Left hindlimb (tissue), 1 donor: ENCODE data around the gene STPG4.
"Not testable (repeated sequence)": the region's sequence is repeated elsewhere in the genome, so short reads cannot be mapped to it uniquely, and the experiment has no call there.

Experiments
- DNase-seq: peaks from one replicate; pipeline ENCODE4 v3.0.0-alpha.2; 2018

The STPG4 gene

DNA sequence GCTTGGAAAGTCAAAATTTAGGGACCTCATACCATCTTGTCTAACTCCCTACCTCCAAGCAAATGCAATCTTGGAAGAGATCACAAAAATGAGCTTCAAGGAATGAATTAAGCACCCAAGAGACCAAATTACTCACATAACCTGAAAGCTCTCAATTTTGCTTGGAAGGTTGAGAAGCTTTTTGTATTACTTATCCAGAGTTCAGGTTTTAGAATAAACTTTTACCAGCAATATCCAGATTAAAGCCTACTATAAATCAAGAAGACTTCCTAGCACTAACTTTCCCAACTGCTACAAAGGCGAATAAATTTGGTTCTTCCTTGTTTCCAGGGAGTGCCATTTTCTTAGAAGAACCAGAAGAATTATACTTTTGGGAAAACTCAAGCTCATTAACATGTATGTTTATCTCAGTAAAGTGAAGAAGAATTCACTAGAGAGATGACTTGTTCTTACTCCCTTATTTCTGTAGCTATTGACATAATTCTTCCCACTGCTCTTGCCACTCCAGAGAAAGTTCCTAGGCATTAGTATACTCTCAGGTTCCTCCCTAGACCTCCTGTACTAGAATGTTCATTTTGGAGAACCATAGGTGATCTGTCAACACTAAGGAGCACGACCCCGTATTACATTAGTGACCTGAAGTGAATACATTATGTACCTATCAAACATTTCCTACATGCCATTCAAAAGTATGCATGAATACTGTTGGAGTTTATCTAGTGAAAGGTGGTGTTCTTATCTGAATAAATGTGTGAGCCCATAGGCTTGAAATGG, 18.0 kb upstream of the STPG4 start:
- no peak for DNase-seq

GRCh38 chr2:47172156-47172921, 17.2 kb upstream of the STPG4 start:
- no peak for DNase-seq

- DNase-seq, result no peak
Observed at GRCh38 chr2:47169784-47170183, 14.7 kb upstream of the STPG4 start.

DNA sequence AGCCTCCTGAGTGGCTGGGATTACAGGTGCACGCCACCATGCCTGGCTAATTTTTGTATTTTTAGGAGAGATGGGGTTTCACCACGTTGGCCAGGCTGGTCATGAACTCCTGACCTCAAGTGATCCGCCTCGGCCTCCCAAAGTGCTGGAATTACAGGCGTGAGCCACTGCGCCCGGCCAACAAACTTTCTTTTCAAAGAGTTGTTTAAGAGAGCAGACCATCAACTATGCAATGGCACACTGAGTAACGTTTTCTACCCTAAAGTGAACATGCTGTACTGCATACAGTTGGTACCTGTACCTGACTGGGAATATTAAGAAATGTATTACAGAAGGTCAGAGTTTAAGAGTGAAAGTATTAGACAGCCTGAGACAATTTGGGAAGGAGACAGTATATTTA, 13.8 kb upstream of the STPG4 start:
- not testable (repeated sequence) for DNase-seq

DNA sequence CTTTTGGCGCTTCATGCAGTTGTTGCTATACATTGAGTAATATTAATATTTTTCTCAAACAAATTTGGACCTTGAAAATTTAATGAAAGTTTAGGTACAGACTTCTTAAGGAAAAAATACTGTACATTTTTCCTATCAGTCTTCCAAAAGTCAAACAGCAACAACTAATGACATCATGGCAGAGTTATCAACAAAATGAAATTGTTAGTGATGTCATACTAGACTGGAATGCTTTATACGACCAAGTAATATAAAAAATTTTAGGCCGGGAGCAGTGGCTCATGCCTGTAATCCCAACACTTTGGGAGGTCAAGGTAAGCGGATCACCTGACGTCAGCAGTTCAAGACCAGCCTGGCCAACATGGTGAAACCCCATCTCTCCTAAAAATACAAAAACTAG, 12.0 kb upstream of the STPG4 start:
- DNase-seq, result no peak

DNA sequence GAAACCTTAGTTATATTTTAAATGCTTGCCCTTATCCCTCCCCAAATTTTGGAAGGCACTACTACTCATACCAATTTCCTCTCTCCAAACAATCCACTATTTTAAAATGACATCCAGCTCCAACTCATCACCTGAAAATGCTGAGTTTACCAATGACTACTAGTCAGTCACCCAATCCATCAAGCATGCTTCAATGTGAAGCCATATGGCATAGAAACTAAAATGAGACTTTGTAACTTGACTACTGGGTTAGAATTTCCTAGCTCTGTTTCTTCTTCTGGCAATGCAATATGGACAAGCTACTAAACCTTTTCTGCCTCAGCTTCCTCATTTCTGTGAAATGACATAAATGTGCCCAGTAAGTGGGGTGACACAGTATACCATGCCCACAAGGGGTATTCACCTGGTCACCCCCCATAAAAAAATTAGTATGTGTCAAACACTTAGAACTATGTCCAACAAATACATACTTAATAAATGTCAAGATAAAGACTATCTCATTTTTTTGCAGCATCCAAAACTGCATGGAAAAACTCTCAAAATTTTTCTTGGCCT, 10.0 kb upstream of the STPG4 start:
- DNase-seq, result no peak

DNA sequence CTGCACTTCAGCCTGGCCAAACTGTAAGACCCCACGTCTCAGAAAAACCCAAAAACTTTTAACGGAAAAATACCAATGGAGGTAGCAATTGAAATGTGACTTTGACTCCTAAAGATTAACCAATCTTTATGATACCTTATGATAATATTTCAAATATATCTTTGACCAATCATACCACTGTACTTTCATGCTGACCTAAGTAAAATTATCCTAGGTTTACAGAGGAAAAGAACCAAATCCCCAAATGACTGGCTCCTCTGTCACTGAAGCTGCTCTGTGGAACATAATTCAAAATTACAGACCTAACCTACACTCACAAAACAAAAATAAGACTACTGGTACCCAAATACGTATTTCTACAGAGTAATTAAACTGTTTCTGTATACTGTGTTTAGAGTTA, 7.7 kb upstream of the STPG4 start:
- no peak for DNase-seq

DNA sequence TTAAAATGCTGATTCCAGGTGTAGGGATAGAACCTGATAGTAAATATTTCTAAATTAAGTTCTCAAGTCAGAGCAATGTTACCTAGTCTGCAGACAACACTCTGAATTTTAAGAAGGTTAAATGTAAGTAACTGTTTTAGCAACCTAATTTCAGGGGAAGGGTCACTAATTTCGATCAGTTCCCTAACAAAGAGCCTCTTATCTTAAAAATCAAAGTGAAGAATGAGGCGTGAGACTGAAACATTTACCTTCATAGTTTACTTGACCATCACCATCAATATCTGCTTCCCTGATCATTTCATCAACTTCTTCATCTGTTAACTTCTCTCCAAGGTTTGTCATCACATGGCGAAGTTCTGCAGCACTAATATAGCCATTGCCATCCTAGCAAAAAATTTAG, 6.4 kb upstream of the STPG4 start:
- no peak for DNase-seq

DNA sequence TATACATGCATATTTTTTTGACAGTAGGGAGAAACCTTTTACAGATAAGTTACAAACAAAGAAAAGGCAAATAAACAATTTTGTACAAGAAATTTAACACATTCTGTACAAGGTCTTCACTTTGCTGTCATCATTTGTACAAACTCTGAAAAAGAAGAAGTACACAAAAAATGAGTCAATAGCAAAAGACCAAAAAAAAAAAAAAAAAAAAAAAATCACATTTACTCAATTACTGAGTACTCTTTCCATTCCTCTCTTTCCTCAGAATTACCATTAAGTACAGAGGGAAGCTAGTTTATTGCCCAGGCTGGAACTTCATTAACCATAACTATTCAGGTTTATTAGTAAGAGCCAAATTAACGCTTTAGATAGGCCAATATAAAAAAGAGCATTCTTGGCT, 5.6 kb upstream of the STPG4 start:
- no peak for DNase-seq

GRCh38 chr2:47160211-47160610, 5.1 kb upstream of the STPG4 start:
- no peak for DNase-seq

DNA sequence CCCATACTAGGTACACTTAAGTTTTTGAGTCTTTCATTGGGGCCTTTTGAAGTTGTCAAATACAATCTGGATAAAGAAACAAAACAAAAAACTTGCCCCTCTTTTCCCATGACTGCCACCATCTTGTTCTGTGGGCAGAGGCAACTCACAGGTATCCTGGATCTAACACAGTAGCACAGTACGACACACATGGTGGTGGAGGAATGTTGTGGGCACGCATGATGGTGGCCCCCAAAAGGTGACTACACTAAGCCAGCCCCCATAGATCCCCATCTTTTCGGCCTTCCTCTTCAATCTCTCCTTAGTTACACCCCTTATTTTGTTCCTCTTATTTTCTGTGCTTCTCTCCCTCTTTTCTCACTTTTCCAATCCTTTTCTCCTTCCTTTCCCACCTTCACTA, 4.5 kb upstream of the STPG4 start:
- no peak for DNase-seq

DNA sequence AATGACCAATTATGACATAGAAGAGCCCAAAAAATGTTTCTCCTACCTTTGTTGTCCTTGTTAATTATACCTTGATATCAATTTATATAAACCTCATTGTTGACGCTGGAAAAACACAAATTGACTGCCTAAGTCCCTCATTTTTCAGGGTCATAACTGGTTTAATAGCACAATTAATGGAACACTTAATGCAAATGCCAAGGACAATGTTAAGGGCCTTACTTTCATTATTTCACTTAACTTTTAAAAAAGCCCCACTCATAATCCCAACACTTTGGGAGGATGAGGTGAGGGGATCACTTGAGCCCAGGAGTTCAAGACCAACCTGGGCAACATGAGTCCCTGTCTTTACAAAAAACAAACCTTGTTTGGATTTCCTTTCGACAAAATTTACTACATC, 3.5 kb upstream of the STPG4 start:
- DNase-seq, result no peak

DNA sequence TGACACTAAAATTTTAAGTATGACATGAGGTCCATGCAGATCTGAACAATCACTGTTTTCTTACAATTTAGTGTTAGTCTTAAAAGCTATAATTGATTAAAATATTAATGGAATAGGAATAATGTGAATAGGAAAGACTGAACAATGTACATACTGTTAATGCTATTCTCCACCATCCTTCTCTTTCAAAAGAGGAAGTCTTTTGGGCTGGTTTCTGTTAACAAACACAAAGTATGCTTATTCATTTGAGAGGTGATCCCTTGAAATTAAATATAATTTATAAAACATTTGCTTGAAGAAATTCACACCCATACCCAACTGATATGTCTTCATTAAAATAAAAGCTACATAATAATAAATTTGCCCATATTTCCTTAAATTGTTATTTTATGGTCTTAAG, 2.3 kb downstream of the STPG4 start:
- DNase-seq, result no peak

- DNase-seq, result no peak
Observed at GRCh38 chr2:47150175-47150574, 4.9 kb downstream of the STPG4 start.

GRCh38 chr2:47147021-47147420, 8.1 kb downstream of the STPG4 start:
- no peak for DNase-seq

GRCh38 chr2:47145466-47145865, 9.6 kb downstream of the STPG4 start:
- no peak for DNase-seq

DNA sequence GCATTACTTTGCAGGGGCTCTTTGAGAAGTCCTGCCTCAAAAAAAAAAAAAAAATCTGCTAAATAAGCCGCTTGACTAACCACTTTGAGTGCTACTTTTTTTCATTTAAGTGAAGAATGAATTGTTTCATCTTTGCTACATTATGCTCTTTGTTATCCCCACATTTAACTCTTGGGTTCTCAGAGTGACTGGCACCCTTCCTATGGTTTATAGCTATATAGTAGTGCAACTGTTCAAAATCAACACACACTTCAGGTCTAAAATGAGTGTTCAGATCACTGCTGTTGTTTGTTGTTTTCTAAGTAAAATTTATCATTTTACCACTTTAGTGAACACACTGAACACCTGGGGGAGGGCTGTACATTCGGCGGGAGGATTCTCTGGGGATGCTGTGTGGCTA, 13.6 kb downstream of the STPG4 start:
- no peak for DNase-seq

DNA sequence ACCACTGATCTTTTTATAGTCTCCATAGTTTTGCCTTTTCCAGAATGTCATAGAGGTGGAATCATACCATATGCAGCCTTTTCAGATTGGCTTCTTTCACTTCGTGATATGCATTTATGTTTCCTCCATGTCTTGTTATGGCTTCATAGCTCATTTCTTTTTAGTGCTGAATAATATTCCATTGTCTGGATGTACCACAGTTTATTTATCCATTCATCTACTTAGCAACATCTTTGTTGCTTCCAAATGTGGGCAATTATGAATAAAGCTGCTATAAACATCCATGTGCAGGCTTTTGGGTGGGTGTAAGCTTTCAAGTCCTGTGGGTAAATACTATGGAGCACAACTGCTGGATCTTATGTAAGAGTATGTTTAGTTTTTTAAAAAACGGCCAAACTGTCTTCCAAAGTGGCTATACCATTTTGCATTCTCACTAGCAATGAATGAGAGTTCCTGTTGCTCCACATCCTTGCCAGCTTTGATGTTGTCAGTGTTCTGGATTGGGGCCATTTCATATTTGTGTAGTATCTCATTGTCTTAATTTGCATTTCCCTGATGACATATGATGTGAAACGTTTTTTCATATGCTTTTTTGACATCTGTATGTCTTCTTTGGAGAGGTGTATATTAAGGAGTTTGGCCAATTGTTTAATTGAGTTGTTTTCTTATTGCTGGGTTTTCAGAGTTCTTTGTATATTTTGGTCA, 20.6 kb downstream of the STPG4 start:
- DNase-seq, result no peak

- no peak for DNase-seq
Observed at GRCh38 chr2:47133046-47133445, 22.1 kb downstream of the STPG4 start.

DNA sequence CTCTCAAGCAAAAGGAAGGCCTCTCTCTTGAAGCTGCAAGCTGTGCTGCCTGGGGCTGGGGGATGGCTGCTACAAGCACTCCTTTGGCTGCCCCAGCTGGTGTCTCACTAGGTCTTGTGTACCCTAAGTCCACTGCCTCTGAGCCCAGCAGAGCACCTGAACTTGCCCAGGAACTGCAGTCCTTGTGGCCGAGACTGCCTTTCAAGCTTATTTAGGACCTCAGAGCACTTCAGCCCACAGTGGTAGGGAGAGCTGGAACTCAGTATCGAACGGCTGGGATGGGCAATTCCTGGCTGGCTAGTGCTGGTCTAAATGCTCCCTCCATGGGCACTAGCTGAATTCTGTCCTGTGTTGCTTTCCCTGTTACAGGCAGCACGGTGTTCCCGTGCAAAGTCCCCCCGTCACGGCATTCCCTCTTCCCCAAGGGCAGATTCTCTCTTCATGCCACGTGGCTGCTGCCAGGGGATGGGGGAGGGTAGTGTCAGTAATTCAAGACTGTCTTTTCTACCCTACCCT, 25.9 kb downstream of the STPG4 start:
- DNase-seq, result no peak

- no peak for DNase-seq
Observed at GRCh38 chr2:47128705-47129104, 26.4 kb downstream of the STPG4 start.

GRCh38 chr2:47127862-47128543, 27.1 kb downstream of the STPG4 start:
- no peak for DNase-seq

GRCh38 chr2:47126783-47127182, 28.3 kb downstream of the STPG4 start:
- no peak for DNase-seq
